ENCODE results near the gene NETO1.

NETO1 gene

GRCh38 chr18:72847771-72848170 lies 20.0 kb downstream of the NETO1 start:
- no peak for TF ChIP-seq CTCF (IDR thresholded peaks at IDR 0.05; ENCODE audit: low read depth, low read length, missing control alignments)
- DNase-seq (ENCODE audit: extremely low read depth, low read depth), result no peak
- H3K4me3 ChIP-seq (replicated peaks; ENCODE audit: low read depth, low read length), result no peak overlapping the region

- H3K4me3 ChIP-seq (replicated peaks; ENCODE audit: low read depth, low read length), result no peak overlapping the region
- no peak for TF ChIP-seq CTCF (IDR thresholded peaks at IDR 0.05; ENCODE audit: low read depth, low read length, missing control alignments)
- DNase-seq (ENCODE audit: extremely low read depth, low read depth), result no peak
Observed at GRCh38 chr18:72846736-72847533, 20.9 kb downstream of the NETO1 start.

GRCh38 chr18:72843743-72844142 lies 24.0 kb downstream of the NETO1 start:
- DNase-seq (ENCODE audit: extremely low read depth, low read depth), result no peak
- no peak overlapping the region for H3K4me3 ChIP-seq (replicated peaks; ENCODE audit: low read depth, low read length)
- TF ChIP-seq CTCF (IDR thresholded peaks at IDR 0.05; ENCODE audit: low read depth, low read length, missing control alignments), result no peak

GRCh38 chr18:72840109-72840508 lies 27.7 kb downstream of the NETO1 start:
- no peak for TF ChIP-seq CTCF (IDR thresholded peaks at IDR 0.05; ENCODE audit: low read depth, low read length, missing control alignments)
- no peak for DNase-seq (ENCODE audit: extremely low read depth, low read depth)
- no peak overlapping the region for H3K4me3 ChIP-seq (replicated peaks; ENCODE audit: low read depth, low read length)

- no peak overlapping the region for H3K4me3 ChIP-seq (replicated peaks; ENCODE audit: low read depth, low read length)
- no peak for DNase-seq (ENCODE audit: extremely low read depth, low read depth)
- no peak for TF ChIP-seq CTCF (IDR thresholded peaks at IDR 0.05; ENCODE audit: low read depth, low read length, missing control alignments)
Observed at GRCh38 chr18:72834731-72835130, 33.1 kb downstream of the NETO1 start.

GRCh38 chr18:72833471-72833870 lies 34.3 kb downstream of the NETO1 start:
- TF ChIP-seq CTCF (IDR thresholded peaks at IDR 0.05; ENCODE audit: low read depth, low read length, missing control alignments), result no peak
- H3K4me3 ChIP-seq (replicated peaks; ENCODE audit: low read depth, low read length), result no peak overlapping the region
- DNase-seq (ENCODE audit: extremely low read depth, low read depth), result no peak

GRCh38 chr18:72830109-72830508 lies 37.7 kb downstream of the NETO1 start:
- DNase-seq (ENCODE audit: extremely low read depth, low read depth), result no peak
- H3K4me3 ChIP-seq (replicated peaks; ENCODE audit: low read depth, low read length), result no peak overlapping the region
- no peak for TF ChIP-seq CTCF (IDR thresholded peaks at IDR 0.05; ENCODE audit: low read depth, low read length, missing control alignments)

Data from HFF-Myc (cell line).